HEK293T (cell line): ENCODE data around the gene ASCC1.

ENCODE experiments used
- CTCF ChIA-PET: fragments of 350-600 bp; formaldehyde crosslinking; extraction: SDS; loops from one replicate; lab custom pipeline; 2021; ENCODE audit warnings: antibody characterized with exemption, inconsistent platforms; lab: Yijun Ruan, JAX
- POLR2A ChIA-PET: fragments of 350-600 bp; formaldehyde crosslinking; extraction: SDS; loops from one replicate; lab custom pipeline; 2020; ENCODE audit warnings: antibody characterized with exemption, inconsistent platforms; lab: Yijun Ruan, JAX
- DNase-seq: peaks from one replicate; pipeline ENCODE4 v3.0.0; 2012; ENCODE audit warnings: mixed read lengths; ENCODE audit errors: extremely low spot score
- ARNT ChIP-seq: fragments of 450-650 bp; IDR thresholded peaks from 2 replicates; pipeline ENCODE4 v1.6.1; 2017; ENCODE audit warnings: mild to moderate bottlenecking
- BHLHE40 ChIP-seq: fragments of 450-650 bp; IDR thresholded peaks from 2 replicates; pipeline ENCODE4 v1.6.1; 2016; ENCODE audit warnings: mild to moderate bottlenecking, moderate library complexity, borderline replicate concordance
- CTBP1 ChIP-seq: fragments of 450-650 bp; IDR thresholded peaks from 2 replicates; pipeline ENCODE4 v1.6.1; 2016; ENCODE audit warnings: borderline replicate concordance
- ELF4 ChIP-seq: fragments of 450-650 bp; IDR thresholded peaks from 2 replicates; pipeline ENCODE4 v1.6.1; 2017; ENCODE audit warnings: antibody characterized with exemption
- FOXA1 ChIP-seq: fragments of 450-650 bp; IDR thresholded peaks from 2 replicates; pipeline ENCODE4 v1.6.1; 2016; ENCODE audit warnings: mild to moderate bottlenecking
- FOXK2 ChIP-seq: fragments of 450-650 bp; IDR thresholded peaks from 2 replicates; pipeline ENCODE4 v1.6.1; 2016; ENCODE audit warnings: mild to moderate bottlenecking
- HDGF ChIP-seq: fragments of 450-650 bp; IDR thresholded peaks from 2 replicates; pipeline ENCODE4 v1.6.1; 2017; ENCODE audit warnings: antibody characterized with exemption, borderline replicate concordance
- L3MBTL2 ChIP-seq: fragments of 450-650 bp; conservative IDR thresholded peaks from 2 replicates; pipeline ENCODE4 v1.6.1; 2016; ENCODE audit warnings: mild to moderate bottlenecking
- LEF1 ChIP-seq: fragments of 450-650 bp; IDR thresholded peaks from 2 replicates; pipeline ENCODE4 v1.6.1; 2017; ENCODE audit warnings: mild to moderate bottlenecking, borderline replicate concordance
- NFRKB ChIP-seq: fragments of 450-650 bp; IDR thresholded peaks from 2 replicates; pipeline ENCODE4 v1.6.1; 2016; ENCODE audit warnings: mild to moderate bottlenecking, moderate library complexity
- SP1 ChIP-seq: fragments of 450-650 bp; IDR thresholded peaks from 2 replicates; pipeline ENCODE4 v1.6.1; 2017
- SUZ12 ChIP-seq: fragments of 450-650 bp; IDR thresholded peaks from 2 replicates; pipeline ENCODE4 v1.6.1; 2016; ENCODE audit warnings: mild to moderate bottlenecking
- TARDBP ChIP-seq: fragments of 450-650 bp; IDR thresholded peaks from 2 replicates; pipeline ENCODE4 v1.6.1; 2016
- ZNF384 ChIP-seq: fragments of 450-650 bp; IDR thresholded peaks from 2 replicates; pipeline ENCODE4 v1.6.1; 2016
- TF ChIP-seq, protein P1 (sequence below): fragments of 450-650 bp; IDR thresholded peaks from 2 replicates; pipeline ENCODE4 v1.6.1; 2016

Gene ASCC1, protein sequence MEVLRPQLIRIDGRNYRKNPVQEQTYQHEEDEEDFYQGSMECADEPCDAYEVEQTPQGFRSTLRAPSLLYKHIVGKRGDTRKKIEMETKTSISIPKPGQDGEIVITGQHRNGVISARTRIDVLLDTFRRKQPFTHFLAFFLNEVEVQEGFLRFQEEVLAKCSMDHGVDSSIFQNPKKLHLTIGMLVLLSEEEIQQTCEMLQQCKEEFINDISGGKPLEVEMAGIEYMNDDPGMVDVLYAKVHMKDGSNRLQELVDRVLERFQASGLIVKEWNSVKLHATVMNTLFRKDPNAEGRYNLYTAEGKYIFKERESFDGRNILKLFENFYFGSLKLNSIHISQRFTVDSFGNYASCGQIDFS

DNA sequence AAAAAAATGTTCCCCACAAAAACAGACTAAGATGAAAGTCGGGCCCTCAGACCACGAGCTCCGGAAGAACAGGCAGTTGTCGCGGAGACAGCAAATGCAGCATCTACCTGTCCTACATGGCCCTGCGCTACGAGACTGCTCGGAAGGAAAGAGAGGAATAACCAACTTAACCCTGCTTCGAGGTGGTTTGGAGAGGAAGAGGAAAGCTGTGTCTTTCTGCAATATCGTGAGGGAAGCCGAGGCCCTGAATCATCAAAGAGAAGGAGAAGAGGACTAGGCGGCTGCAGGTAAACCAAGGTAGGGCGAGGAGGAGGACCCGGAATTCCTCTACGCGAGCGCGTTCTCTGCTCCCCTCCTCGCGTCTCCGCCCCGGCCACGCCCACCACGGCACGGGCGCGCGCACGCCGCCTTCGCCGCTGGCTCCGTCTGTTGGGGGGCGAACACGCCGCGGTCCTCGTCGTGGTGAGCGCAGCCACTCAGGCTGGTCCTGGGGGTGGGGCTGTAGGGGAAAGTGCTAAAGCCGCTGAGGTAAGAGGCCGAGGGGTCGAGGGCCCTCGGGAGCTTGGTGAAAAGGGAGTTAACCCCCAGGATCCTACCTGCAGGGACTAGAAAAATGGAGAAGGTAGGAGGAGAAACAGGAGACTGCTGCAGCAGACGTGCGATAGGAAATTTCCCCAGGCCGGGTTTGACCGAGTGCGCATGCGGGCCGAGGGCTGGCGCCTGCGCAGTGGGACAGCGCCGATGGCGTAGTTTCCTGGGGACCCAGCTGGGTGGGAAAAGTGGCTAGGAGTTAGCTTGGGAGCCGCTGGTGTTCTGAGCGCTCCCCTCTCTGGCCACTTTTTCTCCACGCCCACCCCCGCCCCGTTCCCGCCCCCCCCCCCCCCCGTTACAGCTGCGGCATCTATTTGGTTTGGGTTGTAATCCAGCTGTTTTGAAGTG, at the start of gene ASCC1, which contains the start of gene ANAPC16:
TSS of gene ASCC1 (minus strand) at position 666 of the 939 bp plus-strand sequence. CDS start 2,978 bp downstream, outside the sequence.
TSS of gene ANAPC16 (plus strand) at position 402 of the 939 bp plus-strand sequence. CDS start 7,903 bp downstream, outside the sequence.
- peak; percentile 90 for DNase-seq
- peak; percentile 52; the same call in 1 of the 2 replicates for TF ChIP-seq HDGF
- TF ChIP-seq L3MBTL2, result peak; percentile 91
- peak; percentile 37; the same call in 1 of the 2 replicates for TF ChIP-seq ELF4
- TF ChIP-seq CTBP1, result no peak
- POLR2A ChIA-PET, result interaction anchor here (0.6 to 2.7 kb wide), 19 partner anchors 11 to 320 kb away, joined by 3 to 17 read pairs (median 4); partner anchors contain the start of gene DDIT4
- CTCF ChIA-PET, result interaction anchor here (0.6 to 0.8 kb wide), 3 partner anchors 25 to 146 kb away, joined by 3 to 11 read pairs (median 3); no protein-coding TSS in a partner anchor

DNA sequence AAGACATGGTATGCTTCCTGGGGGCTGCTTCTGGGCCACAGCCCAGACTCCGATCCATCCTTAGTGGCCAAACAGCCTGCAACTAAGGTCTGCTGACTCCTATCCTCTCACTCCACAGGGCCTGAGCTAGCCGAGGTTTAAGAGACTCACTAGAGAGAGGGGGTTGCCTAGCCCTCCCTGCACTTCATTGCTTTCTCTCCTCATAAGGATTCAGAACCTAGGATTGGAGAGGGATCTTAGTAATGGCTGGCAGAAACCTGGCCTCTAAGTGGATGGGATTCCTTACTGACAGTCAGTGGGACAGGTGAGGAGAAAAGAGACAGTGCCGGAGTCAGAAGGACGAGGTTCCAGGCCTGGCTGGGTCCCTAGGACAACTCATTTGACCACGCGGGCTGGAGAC, 49.4 kb upstream of the ASCC1 start:
- no peak for DNase-seq
- no peak for TF ChIP-seq LEF1
- TF ChIP-seq SUZ12, result no peak
- no peak for TF ChIP-seq CTBP1
- no peak for TF ChIP-seq BHLHE40
- no peak for TF ChIP-seq FOXA1
- TF ChIP-seq SP1, result no peak
- ChIA-PET POLR2A (interaction anchor here (0.7 to 3.9 kb wide), 3 partner anchors 9 to 49 kb away, joined by 3 to 56 read pairs (median 3); partner anchors contain the start of genes ANAPC16, ASCC1 and DDIT4), CTCF (interaction anchor here (3.5 kb wide), 1 partner anchor 10 kb away, joined by 10 read pairs; no protein-coding TSS in a partner anchor)

DNA sequence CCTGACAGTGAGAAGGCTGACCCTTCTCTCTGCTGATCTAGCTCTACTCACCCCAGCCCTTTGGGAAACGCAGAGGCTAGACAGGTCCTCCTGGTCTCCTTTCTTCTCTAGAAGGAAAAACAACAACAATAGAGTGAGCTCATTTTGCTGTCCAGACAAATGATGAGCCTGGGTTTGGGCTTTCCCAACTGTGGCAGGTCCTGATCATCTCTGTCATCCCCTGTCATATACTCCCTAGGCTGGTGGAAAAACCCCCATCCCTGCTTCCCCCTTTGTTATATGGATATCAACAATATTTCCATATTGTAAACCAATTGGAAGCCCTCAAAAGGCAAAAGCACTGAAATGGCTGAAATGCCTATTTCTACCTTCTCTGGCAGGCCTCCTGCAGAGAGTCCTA, 48.5 kb upstream of the ASCC1 start:
- CTCF ChIA-PET, result interaction anchor here (3.5 kb wide), 1 partner anchor 11 kb away, joined by 10 read pairs; no protein-coding TSS in a partner anchor
- POLR2A ChIA-PET, result interaction anchor here (1.0 to 3.9 kb wide), 3 partner anchors 10 to 64 kb away, joined by 3 to 56 read pairs (median 3); partner anchors contain the start of gene DDIT4
- DNase-seq, result no peak
- TF ChIP-seq FOXA1 (no peak), ZNF384 (no peak), L3MBTL2 (no peak), NFRKB (no peak), BHLHE40 (no peak), TARDBP (no peak), ELF4 (no peak)

DNA sequence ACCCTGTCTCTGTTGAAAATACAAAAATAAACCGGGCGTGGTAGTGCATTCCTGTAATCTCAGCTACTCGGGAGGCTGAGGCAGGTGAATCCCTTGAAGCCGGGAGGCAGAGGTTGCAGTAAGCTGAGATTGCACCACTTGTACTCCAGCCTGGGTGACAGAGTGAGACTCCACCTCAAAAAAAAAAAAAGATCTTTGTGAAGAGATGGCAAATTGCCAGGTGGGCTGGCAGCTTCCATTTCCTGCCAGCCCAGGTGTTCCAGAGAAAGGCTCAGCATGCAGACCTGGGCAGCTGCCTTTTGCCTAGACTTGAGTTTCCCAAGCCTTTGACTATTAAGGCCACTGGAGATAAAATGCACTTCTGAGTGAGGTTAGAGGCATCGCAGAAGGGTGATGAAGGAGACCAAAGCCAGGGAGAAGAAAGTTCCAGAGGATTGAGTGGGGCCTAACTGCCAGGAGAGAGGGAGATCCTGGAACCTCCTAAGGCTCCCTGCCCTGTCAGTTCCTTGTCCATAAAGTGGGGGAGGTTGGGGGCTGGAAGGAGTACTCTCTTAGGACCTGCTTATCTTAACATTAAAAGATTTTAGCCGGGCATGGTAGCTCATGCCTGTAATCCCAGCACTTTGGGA, 47.7 kb upstream of the ASCC1 start:
- ChIA-PET POLR2A (interaction anchor here (0.6 to 3.9 kb wide), 5 partner anchors 10 to 984 kb away, joined by 3 to 56 read pairs (median 4); partner anchors contain the start of gene DDIT4), CTCF (interaction anchor here (0.6 to 3.5 kb wide), 2 partner anchors 11 to 12 kb away, joined by 3 to 10 read pairs; no protein-coding TSS in a partner anchor)
- TF ChIP-seq ZNF384, result peak; percentile 37; the same call in 1 of the 2 replicates
- no peak for TF ChIP-seq ARNT
- no peak for TF ChIP-seq HDGF
- TF ChIP-seq, protein P1, sequence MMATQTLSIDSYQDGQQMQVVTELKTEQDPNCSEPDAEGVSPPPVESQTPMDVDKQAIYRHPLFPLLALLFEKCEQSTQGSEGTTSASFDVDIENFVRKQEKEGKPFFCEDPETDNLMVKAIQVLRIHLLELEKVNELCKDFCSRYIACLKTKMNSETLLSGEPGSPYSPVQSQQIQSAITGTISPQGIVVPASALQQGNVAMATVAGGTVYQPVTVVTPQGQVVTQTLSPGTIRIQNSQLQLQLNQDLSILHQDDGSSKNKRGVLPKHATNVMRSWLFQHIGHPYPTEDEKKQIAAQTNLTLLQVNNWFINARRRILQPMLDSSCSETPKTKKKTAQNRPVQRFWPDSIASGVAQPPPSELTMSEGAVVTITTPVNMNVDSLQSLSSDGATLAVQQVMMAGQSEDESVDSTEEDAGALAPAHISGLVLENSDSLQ, result no peak
- DNase-seq, result no peak

DNA sequence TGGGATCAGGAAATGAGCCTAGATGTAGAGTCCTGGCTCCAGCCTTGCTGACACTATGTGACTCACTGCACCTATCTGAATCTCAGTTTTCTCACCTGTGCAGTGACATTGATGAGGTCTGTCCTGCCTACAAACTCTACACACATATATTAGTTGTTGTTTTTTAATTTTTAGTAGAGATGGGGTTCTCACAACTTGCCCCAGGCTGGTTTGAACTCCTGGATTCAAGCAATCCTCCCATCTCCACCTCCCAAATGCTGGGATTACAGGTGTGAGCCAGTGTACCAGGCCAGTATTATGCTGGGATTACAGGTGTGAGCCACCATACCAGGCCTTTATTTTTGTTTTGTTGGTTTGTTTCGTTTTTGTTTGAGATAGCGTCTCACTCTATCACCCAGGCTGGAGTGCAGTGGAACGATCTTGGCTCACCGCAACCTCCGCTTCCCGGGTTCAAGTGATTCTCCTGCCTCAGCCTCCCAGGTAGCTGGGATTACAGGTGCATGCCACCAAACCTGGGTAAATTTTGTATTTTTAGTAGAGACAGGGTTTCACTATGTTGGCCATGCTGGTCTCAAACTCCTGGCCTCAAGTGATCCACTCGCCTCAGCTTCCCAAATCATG, 45.8 kb upstream of the ASCC1 start:
- POLR2A ChIA-PET, result interaction anchor here (0.5 to 12.3 kb wide), 7 partner anchors 8 to 168 kb away, joined by 3 to 317 read pairs (median 3); partner anchors contain the start of gene DDIT4
- CTCF ChIA-PET, result interaction anchor here (1.0 kb wide), 1 partner anchor 13 kb away, joined by 3 read pairs; no protein-coding TSS in a partner anchor
- no peak for TF ChIP-seq HDGF
- TF ChIP-seq BHLHE40, result no peak
- TF ChIP-seq, protein P1, result no peak
- no peak for TF ChIP-seq FOXA1
- no peak for TF ChIP-seq L3MBTL2
- no peak for TF ChIP-seq CTBP1
- no peak for TF ChIP-seq FOXK2
- TF ChIP-seq TARDBP, result no peak
- TF ChIP-seq NFRKB, result no peak
- no peak for DNase-seq
